Neural crest cell (in vitro differentiated cells): ENCODE results near the gene ITFG2. TPM values are rescaled to one million over a fixed set of nuclear protein-coding genes. Genes with fewer than 3 reads are reported as not detected.
"Not testable (repeated sequence)": the region's sequence is repeated elsewhere in the genome, so short reads cannot be mapped to it uniquely, and the experiment has no call there.

Experiments
- DNase-seq: peaks from one replicate; pipeline ENCODE4 v3.0.0; 2021; ENCODE audit warnings: low read depth, mixed read lengths, low spot score
- H3K27ac Mint-ChIP-seq: one replicate; pipeline ENCODE4 v1.8.0; 2021; ENCODE audit warnings: mild to moderate bottlenecking, mixed read lengths; ENCODE audit not compliant: unreplicated experiment
- H3K27me3 Mint-ChIP-seq: 2 replicates; pipeline ENCODE4 v1.8.0; 2021; ENCODE audit warnings: low read depth, mild to moderate bottlenecking, mixed read lengths
- H3K36me3 Mint-ChIP-seq: 2 replicates; pipeline ENCODE4 v1.8.0; 2021; ENCODE audit warnings: low read depth, mild to moderate bottlenecking, mixed read lengths
- H3K4me1 Mint-ChIP-seq: 2 replicates; pipeline ENCODE4 v1.8.0; 2021; ENCODE audit warnings: mixed read lengths
- H3K4me3 Mint-ChIP-seq: one replicate; pipeline ENCODE4 v1.8.0; 2021; ENCODE audit warnings: mild to moderate bottlenecking, mixed read lengths
- H3K9me3 Mint-ChIP-seq: 2 replicates; pipeline ENCODE4 v1.8.0; 2021; ENCODE audit warnings: mixed read lengths
- CTCF ChIP-seq: fragments of 200-600 bp; sonication (generic); conservative IDR thresholded peaks from 2 replicates; pipeline ENCODE4 v1.5.0; 2021; ENCODE audit warnings: antibody characterized with exemption, mild to moderate bottlenecking
- total RNA-seq: library from RNA; stranded (reverse); gene quantifications from 2 replicates; pipeline ENCODE4 v1.2.1, GENCODE V29; 2021

Gene ITFG2
- total RNA-seq, 1 donor from 2014 or later = 43.5 TPM

- H3K9me3 Mint-ChIP-seq = peaks cover 4% of the 10 kb centered on the region
Observed at GRCh38 chr12:2769866-2770533, 42.5 kb upstream of the ITFG2 start.

GRCh38 chr12:2770544-2770943, 41.9 kb upstream of the ITFG2 start:
- not testable (repeated sequence) for H3K9me3 Mint-ChIP-seq, DNase-seq, H3K27ac Mint-ChIP-seq, H3K4me1 Mint-ChIP-seq, H3K27me3 Mint-ChIP-seq, H3K36me3 Mint-ChIP-seq, H3K4me3 Mint-ChIP-seq

More at GRCh38 chr12:2769866-2770533, 42.5 kb upstream of the ITFG2 start:
- Mint-ChIP-seq H3K27me3 (no peaks in the 10 kb centered on the region), H3K4me3 (no peak overlapping the region), H3K4me1 (peaks cover 4% of the 10 kb centered on the region), H3K27ac (no peak overlapping the region), H3K36me3 (no peaks in the 10 kb centered on the region)
- TF ChIP-seq CTCF = no peak
- DNase-seq = no peak

GRCh38 chr12:2772370-2772769, 40.1 kb upstream of the ITFG2 start:
- H3K4me1 Mint-ChIP-seq = peaks cover 4% of the 10 kb centered on the region
- no peak for TF ChIP-seq CTCF
- no peak overlapping the region for H3K27ac Mint-ChIP-seq
- no peak for DNase-seq
- H3K27me3 Mint-ChIP-seq = no peaks in the 10 kb centered on the region
- H3K4me3 Mint-ChIP-seq = no peak overlapping the region
- H3K9me3 Mint-ChIP-seq = peaks cover 4% of the 10 kb centered on the region
- no peaks in the 10 kb centered on the region for H3K36me3 Mint-ChIP-seq

GRCh38 chr12:2773199-2773875, 39.1 kb upstream of the ITFG2 start:
- H3K4me3 Mint-ChIP-seq = no peak overlapping the region
- H3K4me1 Mint-ChIP-seq = peaks cover 4% of the 10 kb centered on the region
- H3K27ac Mint-ChIP-seq = no peak overlapping the region
- H3K9me3 Mint-ChIP-seq = peaks cover 4% of the 10 kb centered on the region
- DNase-seq = no peak
- TF ChIP-seq CTCF = no peak
- no peaks in the 10 kb centered on the region for H3K36me3 Mint-ChIP-seq
- no peaks in the 10 kb centered on the region for H3K27me3 Mint-ChIP-seq

- no peak for DNase-seq
- Mint-ChIP-seq H3K27me3 (no peaks in the 10 kb centered on the region), H3K4me1 (peaks cover 2% of the 10 kb centered on the region), H3K9me3 (peaks cover 3% of the 10 kb centered on the region), H3K27ac (no peak overlapping the region), H3K4me3 (no peak overlapping the region), H3K36me3 (no peaks in the 10 kb centered on the region)
- no peak for TF ChIP-seq CTCF
Observed at GRCh38 chr12:2775431-2775830, 37.0 kb upstream of the ITFG2 start.

GRCh38 chr12:2776129-2776806, 36.2 kb upstream of the ITFG2 start:
- Mint-ChIP-seq H3K4me1 (no peaks in the 10 kb centered on the region), H3K9me3 (no peaks in the 10 kb centered on the region), H3K27ac (no peak overlapping the region), H3K36me3 (no peaks in the 10 kb centered on the region), H3K27me3 (no peaks in the 10 kb centered on the region), H3K4me3 (no peak overlapping the region)
- TF ChIP-seq CTCF = no peak
- no peak for DNase-seq
